Sigmoid colon (tissue), 4 donors: ENCODE data around the gene MARCHF5.
"Not testable (repeated sequence)": the region's sequence is repeated elsewhere in the genome, so short reads cannot be mapped to it uniquely, and the experiment has no call there.

Source experiments
- EP300 ChIP-seq, 4 donors: sonication (generic); formaldehyde crosslinking; IDR thresholded peaks; one replicate each; pipeline ENCODE4 v1.6.1; 2017; ENCODE audit warnings: antibody characterized with exemption in 4 of 4
- POLR2A ChIP-seq, 2 donors: fragments of 450-650 bp; IDR thresholded peaks; one replicate each; pipeline ENCODE4 v1.6.1; 2016; ENCODE audit warnings: antibody characterized with exemption in 2 of 2, mild to moderate bottlenecking in 2 of 2, moderate library complexity in 2 of 2
- POLR2AphosphoS5 ChIP-seq, 4 donors: sonication (generic); formaldehyde crosslinking; IDR thresholded peaks; one replicate each; pipeline ENCODE4 v1.6.1; 2017; ENCODE audit warnings: antibody characterized with exemption in 4 of 4
- TF ChIP-seq, protein P1 (sequence below), 4 experiments: fragments of 450-650 bp in 3 of 4; fragments of 200-600 bp in 1 of 4; IDR thresholded peaks; one replicate each; pipeline ENCODE4 v1.5.1; 2016 to 2019; ENCODE audit warnings: antibody characterized with exemption in 4 of 4, mild to moderate bottlenecking in 3 of 4, moderate library complexity in 2 of 4

DNA sequence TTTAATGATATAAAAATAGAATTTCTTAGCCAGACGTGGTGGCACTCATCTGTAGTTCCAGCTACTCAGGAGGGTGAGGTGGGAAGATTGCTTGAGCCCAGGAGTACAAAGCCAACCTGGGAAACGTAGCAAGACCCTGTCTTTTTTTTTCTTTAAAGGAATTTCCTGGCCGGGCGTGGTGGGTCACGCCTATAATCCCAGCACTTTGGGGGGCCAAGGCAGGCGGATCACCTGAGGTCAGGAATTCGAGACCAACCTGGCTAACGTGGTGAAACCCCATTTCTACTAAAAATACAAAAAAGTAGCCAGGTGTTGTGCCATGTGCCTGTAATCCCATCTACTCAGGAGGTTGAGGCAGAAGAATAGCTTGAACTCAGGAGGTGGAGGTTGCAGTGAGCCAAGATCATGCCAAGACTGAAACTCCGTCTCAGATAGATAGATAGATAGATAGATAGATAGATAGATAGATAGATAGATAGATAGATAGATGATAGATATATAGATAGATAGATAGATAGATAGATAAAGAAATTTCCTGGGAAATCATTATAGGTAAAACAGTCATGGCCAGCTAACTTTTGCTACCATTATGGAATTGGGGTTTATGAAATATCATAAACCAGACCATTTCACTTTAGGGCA is 56.2 kb downstream of the MARCHF5 start:
- TF ChIP-seq POLR2A, POLR2AphosphoS5, EP300 (IDR thresholded peaks at IDR 0.05): not testable (repeated sequence)
- TF ChIP-seq, protein P1, sequence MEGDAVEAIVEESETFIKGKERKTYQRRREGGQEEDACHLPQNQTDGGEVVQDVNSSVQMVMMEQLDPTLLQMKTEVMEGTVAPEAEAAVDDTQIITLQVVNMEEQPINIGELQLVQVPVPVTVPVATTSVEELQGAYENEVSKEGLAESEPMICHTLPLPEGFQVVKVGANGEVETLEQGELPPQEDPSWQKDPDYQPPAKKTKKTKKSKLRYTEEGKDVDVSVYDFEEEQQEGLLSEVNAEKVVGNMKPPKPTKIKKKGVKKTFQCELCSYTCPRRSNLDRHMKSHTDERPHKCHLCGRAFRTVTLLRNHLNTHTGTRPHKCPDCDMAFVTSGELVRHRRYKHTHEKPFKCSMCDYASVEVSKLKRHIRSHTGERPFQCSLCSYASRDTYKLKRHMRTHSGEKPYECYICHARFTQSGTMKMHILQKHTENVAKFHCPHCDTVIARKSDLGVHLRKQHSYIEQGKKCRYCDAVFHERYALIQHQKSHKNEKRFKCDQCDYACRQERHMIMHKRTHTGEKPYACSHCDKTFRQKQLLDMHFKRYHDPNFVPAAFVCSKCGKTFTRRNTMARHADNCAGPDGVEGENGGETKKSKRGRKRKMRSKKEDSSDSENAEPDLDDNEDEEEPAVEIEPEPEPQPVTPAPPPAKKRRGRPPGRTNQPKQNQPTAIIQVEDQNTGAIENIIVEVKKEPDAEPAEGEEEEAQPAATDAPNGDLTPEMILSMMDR (IDR thresholded peaks at IDR 0.05): not testable (repeated sequence)
